Sigmoid colon (tissue), 4 donors: ENCODE measurements around the gene ANO1.

ENCODE experiments used
- EP300 ChIP-seq, 4 donors: sonication (generic); formaldehyde crosslinking; IDR thresholded peaks; one replicate each; pipeline ENCODE4 v1.6.1; 2017; ENCODE audit warnings: antibody characterized with exemption in 4 of 4
- POLR2A ChIP-seq, 2 donors: fragments of 450-650 bp; IDR thresholded peaks; one replicate each; pipeline ENCODE4 v1.6.1; 2016; ENCODE audit warnings: antibody characterized with exemption in 2 of 2, mild to moderate bottlenecking in 2 of 2, moderate library complexity in 2 of 2
- POLR2AphosphoS5 ChIP-seq, 4 donors: sonication (generic); formaldehyde crosslinking; IDR thresholded peaks; one replicate each; pipeline ENCODE4 v1.6.1; 2017; ENCODE audit warnings: antibody characterized with exemption in 4 of 4
- TF ChIP-seq, protein P1 (sequence below), 4 experiments: fragments of 450-650 bp in 3 of 4; fragments of 200-600 bp in 1 of 4; IDR thresholded peaks; one replicate each; pipeline ENCODE4 v1.5.1; 2016 to 2019; ENCODE audit warnings: antibody characterized with exemption in 4 of 4, mild to moderate bottlenecking in 3 of 4, moderate library complexity in 2 of 4

DNA sequence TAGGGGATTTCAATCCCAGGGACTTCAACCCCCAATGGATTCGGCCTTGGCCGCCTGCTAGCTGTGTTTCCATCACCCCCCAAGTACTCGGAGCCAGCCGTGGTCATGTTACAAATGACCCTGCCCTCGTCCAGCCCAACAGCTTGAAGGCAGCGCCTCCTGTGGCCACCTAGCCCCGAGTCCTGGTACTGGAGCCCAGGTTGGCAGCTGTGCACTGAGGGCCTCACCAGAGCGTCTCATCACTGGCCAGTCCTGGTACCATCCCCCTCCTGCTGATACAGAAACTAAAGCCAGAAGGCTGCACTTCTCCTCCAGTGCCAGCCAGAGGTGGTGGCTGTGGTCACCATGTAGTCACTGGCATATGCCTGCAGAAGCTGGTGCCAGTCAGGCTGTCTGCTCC, 80.1 kb downstream of the ANO1 start:
- TF ChIP-seq POLR2AphosphoS5 (IDR thresholded peaks at IDR 0.05), result no peak
- TF ChIP-seq, protein P1, sequence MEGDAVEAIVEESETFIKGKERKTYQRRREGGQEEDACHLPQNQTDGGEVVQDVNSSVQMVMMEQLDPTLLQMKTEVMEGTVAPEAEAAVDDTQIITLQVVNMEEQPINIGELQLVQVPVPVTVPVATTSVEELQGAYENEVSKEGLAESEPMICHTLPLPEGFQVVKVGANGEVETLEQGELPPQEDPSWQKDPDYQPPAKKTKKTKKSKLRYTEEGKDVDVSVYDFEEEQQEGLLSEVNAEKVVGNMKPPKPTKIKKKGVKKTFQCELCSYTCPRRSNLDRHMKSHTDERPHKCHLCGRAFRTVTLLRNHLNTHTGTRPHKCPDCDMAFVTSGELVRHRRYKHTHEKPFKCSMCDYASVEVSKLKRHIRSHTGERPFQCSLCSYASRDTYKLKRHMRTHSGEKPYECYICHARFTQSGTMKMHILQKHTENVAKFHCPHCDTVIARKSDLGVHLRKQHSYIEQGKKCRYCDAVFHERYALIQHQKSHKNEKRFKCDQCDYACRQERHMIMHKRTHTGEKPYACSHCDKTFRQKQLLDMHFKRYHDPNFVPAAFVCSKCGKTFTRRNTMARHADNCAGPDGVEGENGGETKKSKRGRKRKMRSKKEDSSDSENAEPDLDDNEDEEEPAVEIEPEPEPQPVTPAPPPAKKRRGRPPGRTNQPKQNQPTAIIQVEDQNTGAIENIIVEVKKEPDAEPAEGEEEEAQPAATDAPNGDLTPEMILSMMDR (IDR thresholded peaks at IDR 0.05), result no peak
- TF ChIP-seq POLR2A (IDR thresholded peaks at IDR 0.05), result no peak
- TF ChIP-seq EP300 (IDR thresholded peaks at IDR 0.05), result no peak
